Testis (tissue), 2 donors: ENCODE data around the gene NR4A1.

Experiments
- POLR2A ChIP-seq: fragments of 450-650 bp; IDR thresholded peaks from one replicate; pipeline ENCODE4 v1.6.1; 2017; ENCODE audit warnings: antibody characterized with exemption, mild to moderate bottlenecking, moderate library complexity
- TF ChIP-seq, protein P1 (sequence below), 3 experiments: fragments of 450-650 bp in 2 of 3; fragments of 200-600 bp in 1 of 3; sonication (generic) in 1 of 3; IDR thresholded peaks; one replicate each; pipeline ENCODE4 v1.5.1; 2016 to 2019; ENCODE audit warnings: antibody characterized with exemption in 3 of 3, mild to moderate bottlenecking in 2 of 3, moderate library complexity in 1 of 3

DNA sequence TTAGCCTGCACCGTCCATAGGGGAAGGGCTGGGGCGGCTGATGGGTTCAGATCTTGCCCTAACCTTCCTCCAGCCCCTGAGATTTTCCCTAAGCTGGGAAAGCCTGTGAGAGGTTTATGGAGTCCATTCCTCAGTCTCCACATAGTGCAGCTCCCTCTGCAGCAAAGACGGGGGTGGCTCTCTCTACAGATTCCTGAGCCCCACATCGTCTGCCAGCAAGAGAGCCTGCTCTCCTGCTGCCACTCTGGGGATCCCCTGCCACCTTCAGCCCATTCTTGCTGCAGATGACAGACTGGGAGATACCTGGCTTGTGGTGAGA, 31.4 kb downstream of the NR4A1 start:
- TF ChIP-seq, protein P1, sequence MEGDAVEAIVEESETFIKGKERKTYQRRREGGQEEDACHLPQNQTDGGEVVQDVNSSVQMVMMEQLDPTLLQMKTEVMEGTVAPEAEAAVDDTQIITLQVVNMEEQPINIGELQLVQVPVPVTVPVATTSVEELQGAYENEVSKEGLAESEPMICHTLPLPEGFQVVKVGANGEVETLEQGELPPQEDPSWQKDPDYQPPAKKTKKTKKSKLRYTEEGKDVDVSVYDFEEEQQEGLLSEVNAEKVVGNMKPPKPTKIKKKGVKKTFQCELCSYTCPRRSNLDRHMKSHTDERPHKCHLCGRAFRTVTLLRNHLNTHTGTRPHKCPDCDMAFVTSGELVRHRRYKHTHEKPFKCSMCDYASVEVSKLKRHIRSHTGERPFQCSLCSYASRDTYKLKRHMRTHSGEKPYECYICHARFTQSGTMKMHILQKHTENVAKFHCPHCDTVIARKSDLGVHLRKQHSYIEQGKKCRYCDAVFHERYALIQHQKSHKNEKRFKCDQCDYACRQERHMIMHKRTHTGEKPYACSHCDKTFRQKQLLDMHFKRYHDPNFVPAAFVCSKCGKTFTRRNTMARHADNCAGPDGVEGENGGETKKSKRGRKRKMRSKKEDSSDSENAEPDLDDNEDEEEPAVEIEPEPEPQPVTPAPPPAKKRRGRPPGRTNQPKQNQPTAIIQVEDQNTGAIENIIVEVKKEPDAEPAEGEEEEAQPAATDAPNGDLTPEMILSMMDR (IDR thresholded peaks at IDR 0.05): no peak
- TF ChIP-seq POLR2A: no peak
